CD14-positive monocyte (primary cell): Measurements from ENCODE around the gene MED27. TPM values are rescaled to one million over a fixed set of nuclear protein-coding genes. Genes with fewer than 3 reads are reported as not detected.

Experiments
- DNase-seq, 3 donors: peaks; one replicate each; pipeline ENCODE4 v3.0.0-alpha.2; 2011 to 2022
- H2AFZ ChIP-seq: 2 replicates; pipeline ENCODE4 v1.6.0; 2012; ENCODE audit warnings: mild to moderate bottlenecking, low read depth, low read length, inconsistent platforms; ENCODE audit not compliant: insufficient read depth, poor library complexity, severe bottlenecking
- H3K27ac ChIP-seq, 2 donors: 1 replicate in 1 of 2; 2 replicates in 1 of 2; pipeline ENCODE4 v1.5.1; 2012 to 2013; ENCODE audit warnings: low read length in 2 of 2, control low read depth in 1 of 2, inconsistent platforms in 1 of 2, low read depth in 1 of 2, mild to moderate bottlenecking in 1 of 2
- H3K27me3 ChIP-seq, 2 donors: one replicate each; pipeline versions ENCODE4 v1.6.0 to v1.6.1; 2011 to 2013; ENCODE audit warnings: low read length in 2 of 2; ENCODE audit not compliant: control insufficient read depth in 2 of 2, insufficient read depth in 2 of 2
- H3K36me3 ChIP-seq, 2 donors: replicated peaks in 1 of 2; 1 replicate in 1 of 2; 2 replicates in 1 of 2; pipeline versions ENCODE4 v1.5.1 to v1.6.1; 2012 to 2013; ENCODE audit warnings: low read length in 2 of 2, control low read depth in 1 of 2, inconsistent platforms in 1 of 2, mild to moderate bottlenecking in 1 of 2; ENCODE audit not compliant: insufficient read depth in 2 of 2, control insufficient read depth in 1 of 2
- H3K4me1 ChIP-seq, 2 donors: 1 replicate in 1 of 2; 2 replicates in 1 of 2; pipeline versions ENCODE4 v1.5.1 to v1.6.1; 2012 to 2013; ENCODE audit warnings: low read length in 2 of 2, control low read depth in 1 of 2, inconsistent platforms in 1 of 2, mild to moderate bottlenecking in 1 of 2, moderate library complexity in 1 of 2; ENCODE audit not compliant: insufficient read depth in 2 of 2, control insufficient read depth in 1 of 2
- H3K4me2 ChIP-seq: replicated peaks from 2 replicates; pipeline ENCODE3; 2012; ENCODE audit warnings: low read length, moderate library complexity, mild to moderate bottlenecking; ENCODE audit not compliant: poor library complexity, severe bottlenecking; ENCODE audit errors: extremely low read depth
- H3K4me3 ChIP-seq, 3 experiments: fragments of 200-600 bp in 1 of 3; sonication (generic) in 1 of 3; replicated peaks in 1 of 3; 1 replicate in 2 of 3; 2 replicates in 1 of 3; pipeline ENCODE4 v1.5.1; 2011 to 2013; ENCODE audit warnings: low read length in 3 of 3, mild to moderate bottlenecking in 3 of 3, control low read depth in 2 of 3, low read depth in 2 of 3, inconsistent platforms in 1 of 3, moderate library complexity in 1 of 3
- H3K79me2 ChIP-seq: 2 replicates; pipeline ENCODE4 v1.6.0; 2012; ENCODE audit warnings: mild to moderate bottlenecking, control low read depth, inconsistent platforms, low read length, moderate library complexity; ENCODE audit not compliant: insufficient read depth
- H3K9ac ChIP-seq: 2 replicates; pipeline ENCODE4 v1.6.0; 2017; ENCODE audit warnings: low read length, mild to moderate bottlenecking; ENCODE audit not compliant: insufficient read depth, poor library complexity, severe bottlenecking
- H3K9me3 ChIP-seq, 2 donors: replicated peaks in 1 of 2; 1 replicate in 1 of 2; 2 replicates in 1 of 2; pipeline versions ENCODE4 v1.5.1 to v1.6.1; 2012 to 2013; ENCODE audit warnings: low read length in 2 of 2, control low read depth in 1 of 2; ENCODE audit not compliant: control insufficient read depth in 1 of 2, insufficient read depth in 1 of 2
- H4K20me1 ChIP-seq: 2 replicates; pipeline ENCODE4 v1.6.0; 2012; ENCODE audit warnings: mild to moderate bottlenecking, low read length, control low read depth, moderate library complexity; ENCODE audit not compliant: insufficient read depth
- H3K27ac Mint-ChIP-seq, 7 donors: one replicate each; pipeline ENCODE4 v1.8.0; 2020; ENCODE audit warnings: mild to moderate bottlenecking in 7 of 7, mixed read lengths in 7 of 7, moderate library complexity in 6 of 7, inconsistent platforms in 2 of 7
- H3K27me3 Mint-ChIP-seq, 3 donors: one replicate each; pipeline ENCODE4 v1.8.0; 2021 to 2022; ENCODE audit warnings: low read depth in 3 of 3, mild to moderate bottlenecking in 3 of 3, mixed read lengths in 3 of 3, moderate library complexity in 3 of 3, inconsistent platforms in 1 of 3
- H3K36me3 Mint-ChIP-seq, 2 donors: one replicate each; pipeline ENCODE4 v1.8.0; 2020; ENCODE audit warnings: mixed read lengths in 2 of 2, inconsistent platforms in 1 of 2, mild to moderate bottlenecking in 1 of 2
- H3K4me1 Mint-ChIP-seq: one replicate; pipeline ENCODE4 v1.8.0; 2020; ENCODE audit warnings: mild to moderate bottlenecking, mixed read lengths
- H3K4me3 Mint-ChIP-seq, 2 donors: one replicate each; pipeline ENCODE4 v1.8.0; 2020; ENCODE audit warnings: mild to moderate bottlenecking in 2 of 2, mixed read lengths in 2 of 2, moderate library complexity in 1 of 2
- H3K9me3 Mint-ChIP-seq, 7 donors: one replicate each; pipeline ENCODE4 v1.8.0; 2020 to 2022; ENCODE audit warnings: mixed read lengths in 7 of 7, mild to moderate bottlenecking in 6 of 7, moderate library complexity in 6 of 7, inconsistent platforms in 2 of 7
- CTCF ChIP-seq: fragments of 200-600 bp; IDR thresholded peaks from one replicate; pipeline ENCODE4 v1.8.0; 2022; ENCODE audit warnings: antibody characterized with exemption, mild to moderate bottlenecking
- WGBS: methylation state at CpG from one replicate; pipeline ENCODE4 v1.1.5; 2013; ENCODE audit warnings: missing lambda C conversion rate; ENCODE audit not compliant: insufficient coverage; 5-methylcytosine and 5-hydroxymethylcytosine counted together
- intact Hi-C, 2 donors: fragments of 100-400 bp; cut with micrococcal nuclease; formaldehyde crosslinking; loops; one replicate each; pipeline versions ENCODE4 v1.15.0 to v1.15.1; 2023
- polyA plus RNA-seq, 3 donors: library from polyadenylated mRNA; depleted of rRNA in 1 of 3; unstranded in 2 of 3; stranded (reverse) in 1 of 3; fragments of 300-500 nt in 2 of 3; fragments of >200 nt in 1 of 3; fragmentation: Illumina TruSeq in 2 of 3; gene quantifications; 1 replicate in 2 of 3; 2 replicates in 1 of 3; pipeline ENCODE4 v1.2.3, GENCODE V29; 2012 to 2021

MED27 gene
- polyA plus RNA-seq, 3 donors: 14.0 to 26.9 (median 25.8) TPM

- H3K27me3 Mint-ChIP-seq: peaks cover 12 to 24% (median 16%) of the 10 kb centered on the region in 3 donors
- no peak overlapping the region for H3K4me3 Mint-ChIP-seq
- H3K27me3 ChIP-seq: no peaks in the 10 kb centered on the region
Measured at GRCh38 chr9:131817627-131818026, 262.0 kb downstream of the MED27 start.

GRCh38 chr9:131817073-131817472 lies 262.6 kb downstream of the MED27 start:
- no peak overlapping the region for H3K27ac Mint-ChIP-seq
- H3K4me1 Mint-ChIP-seq: no peaks in the 10 kb centered on the region
- H3K27me3 Mint-ChIP-seq: peaks cover 12 to 21% (median 16%) of the 10 kb centered on the region in 3 donors
- Histone ChIP-seq H3K79me2 (no peaks in the 10 kb centered on the region), H3K4me1 (no peaks in the 10 kb centered on the region), H2AFZ (no peak overlapping the region), H3K27me3 (no peaks in the 10 kb centered on the region), H3K4me2 (no peak overlapping the region), H4K20me1 (no peaks in the 10 kb centered on the region), H3K27ac (no peak overlapping the region), H3K36me3 (no peaks in the 10 kb centered on the region), H3K9ac (no peak overlapping the region), H3K9me3 (no peaks in the 10 kb centered on the region), H3K4me3 (no peak overlapping the region)
- no peak for TF ChIP-seq CTCF
- WGBS: 77% methylated on average over 1 of the region's 4 CpGs
- H3K36me3 Mint-ChIP-seq: no peaks in the 10 kb centered on the region
- intact Hi-C loops: no loop called here
- DNase-seq: no peak
- no peak overlapping the region for H3K4me3 Mint-ChIP-seq
- H3K9me3 Mint-ChIP-seq: peaks cover 0 to under 1% (median 0%) of the 10 kb centered on the region in 7 donors

More at GRCh38 chr9:131817627-131818026, 262.0 kb downstream of the MED27 start:
- Histone ChIP-seq H4K20me1 (no peaks in the 10 kb centered on the region), H3K4me1 (no peaks in the 10 kb centered on the region), H3K4me3 (no peak overlapping the region), H3K4me2 (no peak overlapping the region), H3K9ac (no peak overlapping the region), H3K9me3 (no peaks in the 10 kb centered on the region), H3K79me2 (no peaks in the 10 kb centered on the region), H3K27ac (no peak overlapping the region), H2AFZ (no peak overlapping the region), H3K36me3 (no peaks in the 10 kb centered on the region)
- H3K36me3 Mint-ChIP-seq: no peaks in the 10 kb centered on the region
- no peak for DNase-seq
- H3K4me1 Mint-ChIP-seq: no peaks in the 10 kb centered on the region
- intact Hi-C loops: no loop called here
- no peak for TF ChIP-seq CTCF
- H3K27ac Mint-ChIP-seq: no peak overlapping the region
- H3K9me3 Mint-ChIP-seq: no peaks in the 10 kb centered on the region
- 77% methylated on average over 7 of the region's 9 CpGs for WGBS
